GM18951 (cell line): ENCODE results near the gene COPG2.
"Not testable (repeated sequence)": the region's sequence is repeated elsewhere in the genome, so short reads cannot be mapped to it uniquely, and the experiment has no call there.

Experiments
- POLR2A ChIP-seq: IDR thresholded peaks from 4 replicates; pipeline ENCODE4 v1.6.1; 2011; ENCODE audit warnings: mild to moderate bottlenecking; ENCODE audit not compliant: insufficient read length, insufficient read depth; ENCODE audit errors: extremely low read depth
- in situ Hi-C: fragments of 300-500 bp; cut with MboI; formaldehyde crosslinking; loops from one replicate; pipeline ENCODE4 v1.12.0; 2022; ENCODE audit warnings: low sequenced_read_pairs, mixed read lengths, inconsistent platforms; ENCODE audit not compliant: unreplicated experiment

COPG2 gene

GRCh38 chr7:130668258-130669084 lies at the start of gene COPG2:
TSS of gene COPG2 (minus strand) at chr7:130668748. CDS start at chr7:130668668, 80 bp downstream.
- peak; percentile 69 for TF ChIP-seq POLR2A
- in situ Hi-C loops = no loop called here

GRCh38 chr7:130712416-130712815 lies 43.9 kb upstream of the COPG2 start:
- in situ Hi-C loops = no loop called here
- no peak for TF ChIP-seq POLR2A

- TF ChIP-seq POLR2A = no peak
- in situ Hi-C loops = no loop called here
Measured at GRCh38 chr7:130708766-130709165, 40.2 kb upstream of the COPG2 start.

- no peak for TF ChIP-seq POLR2A
- in situ Hi-C loops = no loop called here
Measured at GRCh38 chr7:130708001-130708400, 39.5 kb upstream of the COPG2 start.

- TF ChIP-seq POLR2A = no peak
- in situ Hi-C loops = no loop called here
Measured at GRCh38 chr7:130703851-130704250, 35.3 kb upstream of the COPG2 start.

GRCh38 chr7:130701650-130702049 lies 33.1 kb upstream of the COPG2 start:
- in situ Hi-C loops = no loop called here
- no peak for TF ChIP-seq POLR2A

- TF ChIP-seq POLR2A = no peak
- in situ Hi-C loops = no loop called here
Measured at GRCh38 chr7:130700760-130701159, 32.2 kb upstream of the COPG2 start.

GRCh38 chr7:130699686-130700085 lies 31.1 kb upstream of the COPG2 start:
- no peak for TF ChIP-seq POLR2A
- in situ Hi-C loops = no loop called here

GRCh38 chr7:130697820-130698219 lies 29.3 kb upstream of the COPG2 start:
- no peak for TF ChIP-seq POLR2A
- in situ Hi-C loops = no loop called here

GRCh38 chr7:130695840-130696239 lies 27.3 kb upstream of the COPG2 start:
- no peak for TF ChIP-seq POLR2A
- in situ Hi-C loops = no loop called here

- in situ Hi-C loops = not testable (repeated sequence)
Measured at GRCh38 chr7:130692396-130692795, 23.8 kb upstream of the COPG2 start.

GRCh38 chr7:130689683-130690082 lies 21.1 kb upstream of the COPG2 start:
- no peak for TF ChIP-seq POLR2A
- in situ Hi-C loops = no loop called here

GRCh38 chr7:130683026-130683425 lies 14.5 kb upstream of the COPG2 start:
- in situ Hi-C loops = no loop called here
- TF ChIP-seq POLR2A = no peak

GRCh38 chr7:130674456-130674855 lies 5.9 kb upstream of the COPG2 start:
- no peak for TF ChIP-seq POLR2A
- in situ Hi-C loops = no loop called here
